ENCODE data around the gene EPHB3. TPM values are rescaled to one million over a fixed set of nuclear protein-coding genes. Genes with fewer than 3 reads are reported as not detected.
A peak's percentile ranks its signal among the peaks of the same experiment; 100 is the strongest.

Gene EPHB3
- total and polyA plus RNA-seq, 12 donors, result 0.29 to 3.7 (median 1.2) TPM

DNA sequence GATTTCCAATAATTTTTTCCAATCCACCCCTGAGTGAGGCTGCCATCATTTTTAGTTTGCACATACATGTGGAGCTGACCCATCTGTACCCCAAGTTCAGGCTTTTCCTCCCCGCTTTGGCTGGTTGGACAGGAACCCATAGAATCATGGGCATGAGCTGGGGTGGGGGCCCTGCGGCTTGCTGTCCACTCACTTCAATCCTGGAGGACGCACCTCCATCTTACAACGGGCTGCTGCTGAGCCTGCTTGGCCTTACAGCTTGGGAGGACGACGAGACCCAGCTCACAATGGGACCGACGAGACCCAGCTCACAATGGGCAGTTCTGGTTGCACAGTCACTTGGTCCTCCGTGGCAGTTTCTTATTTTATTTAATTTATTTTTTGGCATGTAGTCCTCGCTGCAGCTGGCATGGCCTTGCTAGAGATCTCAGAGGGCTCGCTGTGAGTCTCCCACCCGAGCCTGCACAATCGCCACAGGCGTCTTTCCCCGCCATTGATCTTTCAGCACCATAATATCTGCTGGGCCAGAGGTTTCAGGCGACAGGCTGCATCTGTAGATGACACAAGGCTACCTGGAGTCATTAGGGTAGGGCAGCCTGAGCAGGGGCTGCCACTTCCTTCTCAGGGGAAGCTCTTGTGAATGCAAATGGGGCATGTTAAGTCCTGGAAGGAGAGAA is 19.6 kb upstream of the EPHB3 start:
- peak in 3 of 7 donors; percentile 5 to 39 (median 11) for DNase-seq
- H3K4me3 ChIP-seq, result no peak overlapping the region
- 74 to 83% (median 81%) methylated on average over 16 of the region's 16 CpGs for WGBS, 4 donors
- H3K9me3 ChIP-seq (replicated peaks in 1 of 3), result no peaks in the 10 kb centered on the region
- no peaks in the 10 kb centered on the region for H3K36me3 ChIP-seq (replicated peaks in 1 of 2)
- peaks cover 5% of the 10 kb centered on the region for H3K27me3 ChIP-seq
- H3K27ac ChIP-seq, result no peak overlapping the region
- intact Hi-C loops (cut with DNase I), result loop anchor here (5.0 to 10.0 kb wide), 4 partner anchors 125 to 647 kb away; partner anchors contain the start of gene THPO (in 1 of the 2)
- peaks cover 0 to 5% of the 10 kb centered on the region in 2 donors for H3K4me1 ChIP-seq (replicated peaks in 1 of 2)
- no peak for TF ChIP-seq POLR2A (IDR thresholded peaks at IDR 0.05)
- TF ChIP-seq, protein P1, sequence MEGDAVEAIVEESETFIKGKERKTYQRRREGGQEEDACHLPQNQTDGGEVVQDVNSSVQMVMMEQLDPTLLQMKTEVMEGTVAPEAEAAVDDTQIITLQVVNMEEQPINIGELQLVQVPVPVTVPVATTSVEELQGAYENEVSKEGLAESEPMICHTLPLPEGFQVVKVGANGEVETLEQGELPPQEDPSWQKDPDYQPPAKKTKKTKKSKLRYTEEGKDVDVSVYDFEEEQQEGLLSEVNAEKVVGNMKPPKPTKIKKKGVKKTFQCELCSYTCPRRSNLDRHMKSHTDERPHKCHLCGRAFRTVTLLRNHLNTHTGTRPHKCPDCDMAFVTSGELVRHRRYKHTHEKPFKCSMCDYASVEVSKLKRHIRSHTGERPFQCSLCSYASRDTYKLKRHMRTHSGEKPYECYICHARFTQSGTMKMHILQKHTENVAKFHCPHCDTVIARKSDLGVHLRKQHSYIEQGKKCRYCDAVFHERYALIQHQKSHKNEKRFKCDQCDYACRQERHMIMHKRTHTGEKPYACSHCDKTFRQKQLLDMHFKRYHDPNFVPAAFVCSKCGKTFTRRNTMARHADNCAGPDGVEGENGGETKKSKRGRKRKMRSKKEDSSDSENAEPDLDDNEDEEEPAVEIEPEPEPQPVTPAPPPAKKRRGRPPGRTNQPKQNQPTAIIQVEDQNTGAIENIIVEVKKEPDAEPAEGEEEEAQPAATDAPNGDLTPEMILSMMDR (IDR thresholded peaks at IDR 0.05), result no peak

DNA sequence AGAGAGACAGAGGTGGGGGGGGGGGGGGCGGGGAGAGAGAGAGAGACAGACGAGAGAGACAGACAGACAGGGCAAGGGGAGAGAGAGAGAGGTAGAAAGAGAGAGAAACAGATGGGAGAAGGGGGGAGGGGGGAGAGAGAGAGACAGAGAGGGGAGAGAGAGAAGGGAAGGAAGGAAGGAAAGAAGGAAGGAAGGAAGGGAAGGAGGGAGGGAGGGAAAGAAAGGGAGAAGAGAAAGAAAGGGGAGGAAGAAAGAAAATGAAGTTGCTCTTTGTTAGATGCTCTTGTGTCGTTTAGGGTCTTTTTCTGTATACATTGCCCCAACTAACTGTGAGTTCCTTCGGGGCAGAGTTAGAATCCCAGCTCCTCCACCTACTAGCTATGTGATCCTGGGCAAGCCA is 19.0 kb upstream of the EPHB3 start:
- WGBS, 4 donors, result 44 to 66% (median 58%) methylated on average over 4 of the region's 4 CpGs
- H3K27me3 ChIP-seq, result peaks cover 5% of the 10 kb centered on the region
- no peaks in the 10 kb centered on the region for H3K36me3 ChIP-seq (replicated peaks in 1 of 2)
- H3K27ac ChIP-seq, result no peak overlapping the region
- no peak for TF ChIP-seq POLR2A (IDR thresholded peaks at IDR 0.05)
- TF ChIP-seq, protein P1 (IDR thresholded peaks at IDR 0.05), result no peak
- H3K4me1 ChIP-seq (replicated peaks in 1 of 2), result peaks cover 0 to 5% of the 10 kb centered on the region in 2 donors
- H3K9me3 ChIP-seq (replicated peaks in 1 of 3), result no peaks in the 10 kb centered on the region
- no peak overlapping the region for H3K4me3 ChIP-seq
- no peak for DNase-seq
- intact Hi-C loops (cut with DNase I), result loop anchor here (5.0 to 10.0 kb wide), 4 partner anchors 125 to 648 kb away; partner anchors contain the start of gene THPO (in 1 of the 2)

DNA sequence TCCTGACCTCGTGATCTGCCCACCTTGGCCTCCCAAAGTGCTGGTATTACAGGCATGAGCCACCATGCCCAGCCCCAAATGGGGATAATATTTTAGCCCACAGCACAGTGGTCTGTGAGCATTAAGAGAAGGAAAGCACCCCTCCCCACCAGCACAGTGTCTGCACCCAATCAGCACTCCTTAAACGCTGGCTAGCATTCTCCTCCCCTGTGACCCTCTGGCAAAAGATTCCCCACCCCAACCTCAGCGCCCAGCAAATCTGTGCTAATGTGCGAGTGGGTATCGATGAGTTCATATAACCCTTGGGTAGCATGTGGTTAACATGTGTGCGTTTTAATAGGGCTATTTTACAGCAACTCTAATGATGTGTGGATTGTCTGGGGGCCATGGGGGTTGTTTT is 18.3 kb upstream of the EPHB3 start:
- Histone ChIP-seq H3K4me1 (replicated peaks in 1 of 2) (peaks cover 0 to 5% of the 10 kb centered on the region in 2 donors), H3K36me3 (replicated peaks in 1 of 2) (no peaks in the 10 kb centered on the region), H3K27ac (no peak overlapping the region), H3K9me3 (replicated peaks in 1 of 3) (no peaks in the 10 kb centered on the region), H3K4me3 (no peak overlapping the region), H3K27me3 (peaks cover 5% of the 10 kb centered on the region)
- no peak for TF ChIP-seq POLR2A (IDR thresholded peaks at IDR 0.05)
- TF ChIP-seq, protein P1 (IDR thresholded peaks at IDR 0.05), result no peak
- intact Hi-C loops (cut with DNase I), result loop anchor here (5.0 to 10.0 kb wide), 4 partner anchors 126 to 648 kb away; partner anchors contain the start of gene THPO (in 1 of the 2)
- DNase-seq, result peak in 2 of 7 donors; percentile 15 to 40
- 43 to 69% (median 57%) methylated on average over 1 to 6 of the region's 6 CpGs for WGBS, 4 donors

DNA sequence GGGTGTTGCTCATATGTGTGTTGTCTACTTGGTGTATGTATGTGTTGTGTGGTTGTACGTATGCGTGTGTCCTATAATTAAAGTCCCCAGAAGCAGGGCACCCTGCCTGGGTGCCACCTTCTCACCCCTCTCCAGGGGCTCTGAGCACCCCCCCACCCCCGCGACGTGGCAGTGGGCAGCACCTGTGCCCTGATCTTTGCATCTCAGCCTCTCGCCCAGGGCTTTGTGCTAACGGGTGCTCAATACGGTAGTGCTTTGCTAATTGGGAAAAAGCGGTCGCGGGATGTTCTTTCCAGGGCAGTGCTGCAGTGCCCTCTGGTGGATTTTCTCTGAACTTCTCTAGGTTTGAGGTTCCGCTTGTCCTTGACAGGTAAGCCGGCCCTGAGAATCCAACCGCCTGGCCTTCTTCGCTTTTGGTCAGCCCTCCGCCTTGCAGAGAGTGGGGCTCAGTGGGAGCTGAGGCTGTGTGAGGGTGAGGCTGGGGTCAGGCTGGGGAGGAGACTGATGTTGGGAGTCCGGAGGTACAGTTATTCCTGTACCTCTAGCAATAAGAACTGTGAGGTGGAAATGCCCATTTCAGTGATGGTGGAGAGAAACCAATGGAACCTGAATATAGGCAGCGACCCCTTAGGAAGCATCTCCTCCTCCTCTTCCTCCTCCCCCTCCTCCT is 17.6 kb upstream of the EPHB3 start:
- TF ChIP-seq, protein P1 (IDR thresholded peaks at IDR 0.05), result peak; percentile 88 to 95 (median 91)
- no peak for TF ChIP-seq POLR2A (IDR thresholded peaks at IDR 0.05)
- 2 to 10% (median 8%) methylated on average over 7 to 18 of the region's 18 CpGs for WGBS, 4 donors
- Histone ChIP-seq H3K27ac (no peak overlapping the region), H3K4me1 (replicated peaks in 1 of 2) (peaks cover 0 to 5% of the 10 kb centered on the region in 2 donors), H3K36me3 (replicated peaks in 1 of 2) (no peaks in the 10 kb centered on the region), H3K27me3 (peaks cover 5% of the 10 kb centered on the region), H3K4me3 (no peak overlapping the region), H3K9me3 (replicated peaks in 1 of 3) (no peaks in the 10 kb centered on the region)
- DNase-seq, result peak; percentile 75 to 90 (median 82)
- intact Hi-C loops (cut with DNase I), result loop anchor here (5.0 to 10.0 kb wide), 4 partner anchors 127 to 649 kb away; partner anchors contain the start of gene THPO (in 1 of the 2)
